Astrocyte of the cerebellum (primary cell): ENCODE measurements around the gene EPG5.

ENCODE experiments used
- DNase-seq: peaks from one replicate; pipeline ENCODE4 v3.0.0-alpha.2; 2011; ENCODE audit warnings: low read depth
- H3K4me3 ChIP-seq: 2 replicates; pipeline ENCODE4 v1.5.1; 2011; ENCODE audit warnings: mild to moderate bottlenecking, low read depth, low read length, moderate library complexity
- CTCF ChIP-seq: IDR thresholded peaks from 2 replicates; pipeline ENCODE4 v1.5.1; 2012; ENCODE audit warnings: low read length, low read depth, moderate library complexity, mild to moderate bottlenecking; ENCODE audit errors: missing control alignments
- in situ Hi-C: cut with HindIII; loops from 2 replicates; pipeline ENCODE4 v1.10.0; 2017; ENCODE audit warnings: low sequenced_read_pairs

The EPG5 gene

GRCh38 chr18:45967007-45967706 lies at the start of gene EPG5:
Gene EPG5 (minus strand): TSS chr18:45967329. CDS start chr18:45967239, 90 bp downstream.
- H3K4me3 ChIP-seq: peak within 1 kb of the TSS; percentile 81
- in situ Hi-C loops: no loop called here
- DNase-seq: peak; percentile 85
- TF ChIP-seq CTCF: no peak

GRCh38 chr18:46013484-46014189 lies 46.5 kb upstream of the EPG5 start:
- H3K4me3 ChIP-seq: no peak overlapping the region
- no peak for DNase-seq
- no peak for TF ChIP-seq CTCF
- in situ Hi-C loops: no loop called here

GRCh38 chr18:46010676-46011075 lies 43.5 kb upstream of the EPG5 start:
- TF ChIP-seq CTCF: no peak
- H3K4me3 ChIP-seq: no peak overlapping the region
- no peak for DNase-seq
- in situ Hi-C loops: no loop called here

- in situ Hi-C loops: no loop called here
- H3K4me3 ChIP-seq: no peak overlapping the region
- DNase-seq: no peak
- no peak for TF ChIP-seq CTCF
Measured at GRCh38 chr18:46010050-46010449, 42.9 kb upstream of the EPG5 start.

- no peak for DNase-seq
- no peak for TF ChIP-seq CTCF
- in situ Hi-C loops: no loop called here
- H3K4me3 ChIP-seq: no peak overlapping the region
Measured at GRCh38 chr18:46009125-46009840, 42.2 kb upstream of the EPG5 start.

GRCh38 chr18:46008531-46008930 lies 41.4 kb upstream of the EPG5 start:
- H3K4me3 ChIP-seq: no peak overlapping the region
- no peak for DNase-seq
- in situ Hi-C loops: no loop called here
- TF ChIP-seq CTCF: no peak
